ENCODE data around the gene OSGIN1.
A peak's percentile ranks its signal among the peaks of the same experiment; 100 is the strongest.
"Not testable (repeated sequence)": the region's sequence is repeated elsewhere in the genome, so short reads cannot be mapped to it uniquely, and the experiment has no call there.

Gene OSGIN1

GRCh38 chr16:83941546-83941945, 11.5 kb upstream of the OSGIN1 start:
- not testable (repeated sequence) for DNase-seq (ENCODE audit: low read depth in 2 of 2)

GRCh38 chr16:83942074-83942473, 11.0 kb upstream of the OSGIN1 start:
- DNase-seq (ENCODE audit: low read depth in 2 of 2): no peak

- DNase-seq (ENCODE audit: low read depth in 2 of 2): no peak
Measured at GRCh38 chr16:83942815-83943515, 10.1 kb upstream of the OSGIN1 start.

- no peak for DNase-seq (ENCODE audit: low read depth in 2 of 2)
Measured at GRCh38 chr16:83943516-83944050, 9.5 kb upstream of the OSGIN1 start.

- no peak for DNase-seq (ENCODE audit: low read depth in 2 of 2)
Measured at GRCh38 chr16:83945587-83945986, 7.5 kb upstream of the OSGIN1 start.

GRCh38 chr16:83946154-83946780, 6.8 kb upstream of the OSGIN1 start:
- no peak for DNase-seq (ENCODE audit: low read depth in 2 of 2)

- DNase-seq (ENCODE audit: low read depth in 2 of 2): no peak
Measured at GRCh38 chr16:83946781-83947566, 6.1 kb upstream of the OSGIN1 start.

- DNase-seq (ENCODE audit: low read depth in 2 of 2): no peak
Measured at GRCh38 chr16:83947642-83948234, 5.3 kb upstream of the OSGIN1 start.

- DNase-seq (ENCODE audit: low read depth in 2 of 2): no peak
Measured at GRCh38 chr16:83948914-83949723, 3.9 kb upstream of the OSGIN1 start.

GRCh38 chr16:83949724-83950001, 3.4 kb upstream of the OSGIN1 start:
- DNase-seq (ENCODE audit: low read depth in 2 of 2): no peak

GRCh38 chr16:83950862-83951399, 2.1 kb upstream of the OSGIN1 start:
- DNase-seq (ENCODE audit: low read depth in 2 of 2): not testable (repeated sequence)

GRCh38 chr16:83951544-83951943, 1.5 kb upstream of the OSGIN1 start:
- no peak for DNase-seq (ENCODE audit: low read depth in 2 of 2)

GRCh38 chr16:83952587-83952939, 477 bp upstream of the OSGIN1 start:
- DNase-seq (ENCODE audit: low read depth in 2 of 2): no peak

GRCh38 chr16:83953796-83954576, 946 bp downstream of the OSGIN1 start:
- DNase-seq (ENCODE audit: low read depth in 2 of 2): no peak

- no peak for DNase-seq (ENCODE audit: low read depth in 2 of 2)
Measured at GRCh38 chr16:83954577-83955016, 1.6 kb downstream of the OSGIN1 start.

GRCh38 chr16:83955218-83956130, 2.4 kb downstream of the OSGIN1 start:
- DNase-seq (ENCODE audit: low read depth in 2 of 2): no peak

- DNase-seq (ENCODE audit: low read depth in 2 of 2): peak; percentile 56 to 76
Measured at GRCh38 chr16:83956336-83957289, 3.6 kb downstream of the OSGIN1 start.

- no peak for DNase-seq (ENCODE audit: low read depth in 2 of 2)
Measured at GRCh38 chr16:83957296-83957855, 4.3 kb downstream of the OSGIN1 start.

All from activated CD4-positive, alpha-beta T cell treated with anti-CD3 and anti-CD28 coated beads for 24 hours (primary cell).